ENCODE results near the gene DUT. TPM values are rescaled to one million over a fixed set of nuclear protein-coding genes. Genes with fewer than 3 reads are reported as not detected.

The DUT gene
- polyA plus RNA-seq, 6 donors from 2014 or later = 106 to 117 (median 112) TPM

DNA sequence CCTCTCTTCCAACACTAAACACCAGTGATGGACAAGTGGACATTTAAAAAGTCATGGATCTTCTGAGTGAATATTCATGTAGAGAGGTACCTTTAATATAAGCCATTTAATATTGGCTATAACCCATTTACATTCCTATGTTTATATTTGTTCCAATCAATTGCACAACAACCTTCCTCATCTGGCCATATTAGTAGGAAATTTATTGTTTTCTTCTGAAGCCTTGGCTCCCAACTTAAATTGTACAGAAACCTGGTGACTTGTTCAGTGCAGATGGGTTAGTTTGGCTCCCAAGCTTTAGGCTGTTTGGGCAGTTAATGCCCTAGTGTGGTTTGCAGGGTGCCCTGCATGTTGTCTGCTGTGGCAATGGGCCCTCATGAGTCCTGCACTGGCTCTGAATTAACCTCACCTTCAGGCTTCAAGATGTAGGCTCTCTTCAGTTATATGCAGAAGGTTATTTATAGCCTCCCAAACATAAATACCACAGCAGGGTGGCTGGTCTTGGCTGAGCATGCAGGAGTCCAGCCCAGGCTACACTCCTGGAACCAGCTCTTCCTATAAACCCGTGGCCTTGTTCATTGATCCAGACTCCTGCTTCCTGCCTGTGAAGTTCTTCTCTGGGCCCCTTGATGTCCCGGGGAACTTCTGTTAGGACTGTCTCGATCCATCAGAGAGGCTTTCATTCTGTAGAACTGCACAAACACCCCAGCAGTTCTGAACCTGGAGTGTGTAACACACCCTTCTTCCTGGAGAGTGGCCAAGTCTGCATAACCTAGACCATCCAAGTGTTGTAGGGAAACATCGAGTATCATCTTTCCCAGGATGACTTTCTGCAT, 57.0 kb downstream of the DUT start:
- DNase-seq (no peak), ATAC-seq (ENCODE audit: low read depth in 2 of 2) (no peak)
- Mint-ChIP-seq H3K36me3 (no peaks in the 10 kb centered on the region), H3K4me1 (no peaks in the 10 kb centered on the region), H3K9me3 (no peaks in the 10 kb centered on the region), H3K4me3 (no peak overlapping the region), H3K27ac (no peak overlapping the region), H3K27me3 (peaks cover 0 to 11% (median 3%) of the 10 kb centered on the region in 3 donors)

DNA sequence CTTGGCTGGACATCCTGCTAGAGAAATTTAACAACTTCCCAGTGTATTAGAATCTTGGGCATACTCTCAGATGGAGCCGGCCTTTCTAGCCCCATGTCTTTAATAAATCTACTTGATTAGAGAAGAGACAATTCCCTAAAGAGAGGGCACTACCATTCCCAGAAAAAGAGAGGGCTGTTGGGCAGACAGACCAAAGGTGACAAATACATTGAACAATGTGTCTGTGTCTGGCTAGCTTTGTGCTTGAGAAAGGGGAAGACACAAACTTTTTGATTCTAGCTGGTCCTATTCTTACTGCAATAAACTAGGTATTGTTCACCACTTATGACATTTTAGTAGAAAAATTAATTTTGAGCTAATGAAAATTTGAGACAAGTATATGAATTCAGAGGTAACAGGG, 57.7 kb downstream of the DUT start:
- Mint-ChIP-seq H3K27ac (no peak overlapping the region), H3K4me3 (no peak overlapping the region), H3K36me3 (no peaks in the 10 kb centered on the region), H3K27me3 (peaks cover 0 to 11% (median 3%) of the 10 kb centered on the region in 3 donors), H3K4me1 (no peaks in the 10 kb centered on the region), H3K9me3 (no peaks in the 10 kb centered on the region)
- DNase-seq = no peak
- ATAC-seq (ENCODE audit: low read depth in 2 of 2) = no peak

DNA sequence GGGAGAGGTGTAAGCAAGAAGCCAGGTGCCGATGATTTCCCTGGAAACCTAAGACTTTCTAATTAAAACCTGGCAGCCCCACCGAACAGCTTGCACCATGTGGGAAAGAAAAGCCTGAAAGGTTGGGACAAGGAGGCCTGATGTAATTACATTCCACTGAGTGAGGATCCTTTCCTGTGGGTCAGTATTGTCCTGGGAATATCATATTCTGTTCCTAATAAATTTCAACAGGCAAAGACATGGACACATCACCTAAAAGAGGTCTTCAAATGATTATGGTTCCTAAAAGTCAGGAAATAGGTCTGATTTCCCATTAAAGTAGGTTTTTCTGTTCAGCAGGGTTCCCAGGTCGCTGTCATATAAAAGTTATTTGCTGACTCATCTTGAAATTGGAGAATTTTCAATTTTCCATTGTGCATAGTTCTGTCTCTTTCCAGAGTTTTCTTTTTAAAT, 58.5 kb downstream of the DUT start:
- Mint-ChIP-seq H3K27ac (no peak overlapping the region), H3K4me1 (no peaks in the 10 kb centered on the region), H3K36me3 (no peaks in the 10 kb centered on the region), H3K4me3 (no peak overlapping the region), H3K9me3 (no peaks in the 10 kb centered on the region), H3K27me3 (peaks cover 0 to 11% (median 3%) of the 10 kb centered on the region in 3 donors)
- no peak for DNase-seq
- ATAC-seq (ENCODE audit: low read depth in 2 of 2) = no peak

DNA sequence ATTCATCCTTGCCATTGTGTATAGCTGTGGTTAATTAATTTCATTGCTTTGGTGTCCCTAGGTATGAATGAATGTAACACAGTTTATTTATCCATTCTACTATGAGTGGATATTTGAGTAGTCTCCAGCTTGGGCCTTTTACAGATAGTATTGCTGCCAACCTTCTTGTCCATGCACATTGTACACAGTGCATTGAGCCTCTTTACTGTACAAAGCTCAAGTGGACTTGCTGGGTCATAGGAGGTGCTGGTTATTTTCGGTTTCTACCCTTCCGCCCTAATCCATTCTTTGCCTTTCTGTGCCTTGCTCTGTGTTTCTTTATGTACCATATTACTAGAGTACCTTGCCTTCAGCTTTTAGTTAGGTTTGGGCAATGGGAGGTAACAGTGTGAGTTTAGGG, 60.7 kb downstream of the DUT start:
- peaks cover 0 to 11% (median 0%) of the 10 kb centered on the region in 3 donors for H3K27me3 Mint-ChIP-seq
- H3K27ac Mint-ChIP-seq = no peak overlapping the region
- ATAC-seq (ENCODE audit: low read depth in 2 of 2) = no peak
- no peaks in the 10 kb centered on the region for H3K4me1 Mint-ChIP-seq
- no peak for DNase-seq
- H3K36me3 Mint-ChIP-seq = no peaks in the 10 kb centered on the region
- no peaks in the 10 kb centered on the region for H3K9me3 Mint-ChIP-seq
- H3K4me3 Mint-ChIP-seq = no peak overlapping the region

DNA sequence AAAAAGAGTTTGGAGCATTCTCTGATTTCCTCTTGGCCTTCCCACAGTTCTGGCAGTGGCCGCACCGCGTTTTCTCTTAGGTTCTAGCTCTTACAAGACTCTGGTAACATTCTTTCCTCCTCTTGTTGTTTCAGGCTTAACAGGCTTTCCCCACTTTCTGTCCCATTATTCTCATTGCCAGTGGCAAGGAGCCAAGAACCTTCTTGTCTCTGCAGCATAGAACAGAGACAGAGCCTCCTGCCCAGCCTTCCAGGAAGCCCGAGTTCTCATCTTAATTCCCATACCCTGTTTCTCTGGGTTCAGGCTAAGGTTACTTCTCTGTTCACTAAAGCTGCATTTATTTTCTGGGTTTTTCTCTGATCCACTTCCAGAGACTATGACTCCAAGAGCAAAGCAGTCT, 61.1 kb downstream of the DUT start:
- Mint-ChIP-seq H3K36me3 (no peaks in the 10 kb centered on the region), H3K4me1 (no peaks in the 10 kb centered on the region), H3K27ac (no peak overlapping the region), H3K4me3 (no peak overlapping the region), H3K9me3 (no peaks in the 10 kb centered on the region), H3K27me3 (peaks cover 0 to 11% (median 0%) of the 10 kb centered on the region in 3 donors)
- ATAC-seq (ENCODE audit: low read depth in 2 of 2) = no peak
- DNase-seq = no peak

Other genes with a start within 250 kb of the DUT start
- not detected for gene SLC24A5, start 210.4 kb upstream of the DUT start, polyA plus RNA-seq (ENCODE audit: low read depth in 6 of 6)
- 1 to 10 TPM; 1.1 to 6.7 (median 3.6) TPM for gene MYEF2, start 153.1 kb upstream of the DUT start, polyA plus RNA-seq (ENCODE audit: low read depth in 6 of 6)
- gene CTXN2, start 139.8 kb upstream of the DUT start, polyA plus RNA-seq (ENCODE audit: low read depth in 6 of 6) = not detected
- not detected for gene SLC12A1, start 125.1 kb upstream of the DUT start, polyA plus RNA-seq (ENCODE audit: low read depth in 6 of 6)